Posterior vena cava (tissue), 2 donors: ENCODE measurements around the gene VSTM1. TPM values are rescaled to one million over a fixed set of nuclear protein-coding genes. Genes with fewer than 3 reads are reported as not detected.
A peak's percentile ranks its signal among the peaks of the same experiment; 100 is the strongest.
"Not testable (repeated sequence)": the region's sequence is repeated elsewhere in the genome, so short reads cannot be mapped to it uniquely, and the experiment has no call there.

ENCODE experiments used
- DNase-seq: peaks from one replicate; pipeline ENCODE4 v3.0.0-alpha.2; 2020; ENCODE audit warnings: low spot score
- intact Hi-C, 2 donors: fragments of 100-400 bp; cut with DNase I; formaldehyde crosslinking; loops; one replicate each; pipeline versions ENCODE4 v1.14.1 to v1.14.2; 2022 to 2023
- total RNA-seq, 2 donors: library from RNA; stranded (reverse); fragmentation: NEBNext Ultra II Directional; extraction: Animal tissue kit (Norgen Biotek cat#: 25700); gene quantifications; one replicate each; pipeline ENCODE4 v1.2.1, GENCODE V29; 2021
- donor health status: DM: yes; HTN: yes; CAD: no.
- donor health status: DM: yes; HTN: yes; CAD: no.

The VSTM1 gene
- total RNA-seq, 2 donors from 2014 or later: 0.60 TPM; not detected in 1

DNA sequence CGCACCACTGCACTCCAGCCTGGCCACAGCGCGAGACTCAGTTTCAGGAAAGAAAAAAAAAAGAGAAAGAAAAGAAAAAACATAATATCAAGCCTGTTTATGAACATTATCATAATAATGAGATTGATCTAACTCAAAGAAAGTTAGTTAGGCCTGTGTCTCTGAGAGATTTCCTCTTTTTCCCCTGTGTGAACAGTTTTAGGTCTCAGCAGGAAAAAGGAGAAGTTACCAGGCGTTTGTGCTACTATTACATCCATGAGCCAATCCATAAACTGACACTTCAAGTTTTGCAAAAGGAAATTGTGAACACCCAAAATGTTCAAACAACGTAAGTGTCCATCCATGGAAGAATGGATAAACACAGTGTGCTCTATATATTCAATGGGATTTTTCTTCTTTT, 13.6 kb upstream of the VSTM1 start:
- no peak for DNase-seq
- intact Hi-C loops: no loop called here

DNA sequence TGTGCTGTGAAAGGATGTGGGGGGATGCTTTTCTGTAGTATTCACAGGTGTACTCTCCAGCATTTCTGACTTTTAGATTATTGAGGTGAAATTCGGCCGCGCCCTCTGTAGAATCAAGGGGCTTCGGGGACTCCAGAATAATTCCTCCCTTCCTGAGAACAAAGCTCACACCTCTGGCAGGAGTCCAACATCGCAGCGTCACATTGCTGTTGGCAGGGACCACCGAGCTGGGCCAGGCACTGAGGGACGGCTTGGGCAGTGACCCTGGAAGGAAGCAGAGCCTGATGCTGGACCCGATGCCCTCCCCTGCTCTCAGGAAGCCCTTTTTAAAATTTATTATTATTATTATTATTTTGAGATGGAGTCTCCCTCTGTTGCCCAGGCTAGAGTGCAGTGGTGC, 11.2 kb upstream of the VSTM1 start:
- intact Hi-C loops: no loop called here

DNA sequence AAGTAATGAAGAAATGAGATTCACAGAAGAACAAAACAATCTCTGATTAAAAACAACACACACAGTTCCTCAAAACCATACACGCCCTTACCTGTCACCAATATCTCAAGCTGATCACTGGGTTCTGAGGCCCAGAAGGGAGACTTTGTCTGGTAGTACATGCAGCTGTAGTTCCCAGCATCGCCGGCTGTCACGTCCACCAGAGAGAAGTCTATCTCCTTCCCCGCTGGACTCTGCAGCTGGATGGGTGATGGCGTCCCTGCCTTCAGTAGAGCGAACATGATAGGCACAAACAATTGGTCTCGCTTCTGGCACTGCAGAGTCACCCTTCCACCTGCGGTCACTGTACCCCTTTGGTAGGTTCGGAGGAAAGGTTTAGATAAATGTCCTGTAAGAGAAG, 10.1 kb upstream of the VSTM1 start:
- intact Hi-C loops: no loop called here
- DNase-seq: no peak

More for the DNA sequence above, 11.2 kb upstream of the VSTM1 start:
- DNase-seq: no peak

- intact Hi-C loops: no loop called here
- DNase-seq: no peak
Measured at GRCh38 chr19:54069470-54069869, 5.8 kb upstream of the VSTM1 start.

GRCh38 chr19:54062643-54063042, 1.1 kb downstream of the VSTM1 start:
- DNase-seq: no peak
- intact Hi-C loops: no loop called here

- DNase-seq: no peak
- intact Hi-C loops: no loop called here
Measured at GRCh38 chr19:54047616-54048015, 16.1 kb downstream of the VSTM1 start.

DNA sequence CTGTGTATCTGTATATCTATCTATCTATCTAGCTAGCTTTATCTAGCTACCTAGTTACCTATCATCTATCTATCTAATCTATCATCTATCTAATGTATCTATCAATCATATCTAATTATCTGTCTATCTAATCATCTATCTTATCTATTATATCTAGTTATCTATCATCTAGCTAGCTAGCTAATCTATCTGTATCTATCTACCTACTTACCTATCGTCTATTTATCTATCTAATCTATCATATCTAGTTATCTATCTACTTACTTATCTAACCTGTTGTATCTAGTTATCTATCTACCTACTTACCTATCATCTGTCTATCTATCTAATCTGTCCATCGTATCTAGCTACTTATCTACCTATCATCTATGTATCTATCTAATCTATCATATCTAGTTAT, 17.9 kb downstream of the VSTM1 start:
- no peak for DNase-seq
- intact Hi-C loops: no loop called here

GRCh38 chr19:54042989-54043388, 20.7 kb downstream of the VSTM1 start:
- DNase-seq: no peak
- intact Hi-C loops: no loop called here

- intact Hi-C loops: no loop called here
- DNase-seq: no peak
Measured at GRCh38 chr19:54041969-54042606, 21.6 kb downstream of the VSTM1 start.

DNA sequence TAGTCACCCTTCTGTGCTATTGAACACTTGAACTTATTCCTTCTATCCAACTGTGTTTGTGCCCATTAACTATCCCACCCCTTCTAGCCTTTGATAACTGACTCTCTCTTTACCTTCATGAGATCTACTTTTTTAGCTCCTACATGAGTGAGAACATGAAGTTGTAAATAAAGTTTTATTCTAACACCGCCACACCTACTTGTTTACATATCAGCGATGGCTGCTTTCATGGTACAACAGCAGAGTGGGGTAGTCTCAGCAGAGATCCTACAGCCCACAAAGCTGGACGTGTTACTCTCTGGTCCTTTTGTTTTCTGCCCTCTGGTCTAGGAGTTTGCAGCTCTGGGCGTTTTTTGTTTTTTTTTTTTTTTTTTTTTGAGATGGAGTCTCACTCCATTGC, 23.7 kb downstream of the VSTM1 start:
- intact Hi-C loops: no loop called here
- DNase-seq: no peak

DNA sequence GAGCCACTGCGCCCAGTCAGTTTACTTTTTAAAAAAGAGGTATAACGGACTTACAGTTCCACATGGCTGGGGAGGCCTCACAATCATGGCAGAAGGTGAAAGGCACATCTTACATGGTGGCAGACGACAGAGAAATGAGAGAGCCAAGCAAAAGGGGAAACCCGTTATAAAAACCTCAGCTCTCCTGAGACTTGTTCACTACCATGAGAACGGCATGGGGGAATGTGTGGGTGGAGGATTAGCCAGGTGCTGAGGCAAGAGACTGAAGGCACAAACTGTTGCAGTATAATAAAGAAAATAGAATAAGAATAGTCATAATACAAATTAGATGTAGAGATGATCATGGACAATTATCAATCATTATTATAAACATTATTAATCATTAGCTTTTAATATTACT, 27.2 kb downstream of the VSTM1 start:
- DNase-seq: peak; percentile 29
- intact Hi-C loops: not testable (repeated sequence)

- intact Hi-C loops: no loop called here
Measured at GRCh38 chr19:54035215-54036178, 28.2 kb downstream of the VSTM1 start.

GRCh38 chr19:54030895-54031586, 32.7 kb downstream of the VSTM1 start:
- no peak for DNase-seq
- intact Hi-C loops: no loop called here

More at GRCh38 chr19:54035215-54036178, 28.2 kb downstream of the VSTM1 start:
- DNase-seq: no peak

DNA sequence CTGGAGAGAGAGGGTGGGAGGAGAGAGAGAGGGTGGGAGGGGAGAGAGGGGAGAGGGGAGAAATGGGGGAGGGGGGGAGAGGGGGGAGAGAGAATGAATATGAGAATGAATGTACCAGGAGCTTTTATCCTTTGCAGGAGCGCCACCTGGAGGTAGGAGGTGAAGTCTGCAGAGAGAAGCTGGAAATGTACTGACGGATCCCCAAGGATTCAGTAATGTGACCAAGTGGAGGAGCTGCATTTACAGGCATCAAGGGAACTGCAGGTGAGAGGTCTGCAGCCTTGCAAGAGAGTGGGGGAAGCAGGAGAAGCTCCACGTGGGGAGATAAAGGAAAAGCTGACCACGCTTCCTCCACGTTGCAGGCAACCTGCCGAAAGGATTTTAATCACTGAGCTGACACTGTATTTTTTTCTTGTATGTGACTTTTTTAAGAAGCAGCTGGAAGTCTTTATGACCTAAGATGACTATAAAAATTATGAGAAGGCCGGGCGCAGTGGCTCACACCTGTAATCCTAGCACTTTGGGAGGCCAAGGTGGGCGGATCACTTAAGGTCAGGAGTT, 33.7 kb downstream of the VSTM1 start:
- DNase-seq: peak; percentile 84
- intact Hi-C loops: loop anchor here (5.0 to 10.0 kb wide), 2 partner anchors 63 to 235 kb away; no protein-coding TSS in a partner anchor

DNA sequence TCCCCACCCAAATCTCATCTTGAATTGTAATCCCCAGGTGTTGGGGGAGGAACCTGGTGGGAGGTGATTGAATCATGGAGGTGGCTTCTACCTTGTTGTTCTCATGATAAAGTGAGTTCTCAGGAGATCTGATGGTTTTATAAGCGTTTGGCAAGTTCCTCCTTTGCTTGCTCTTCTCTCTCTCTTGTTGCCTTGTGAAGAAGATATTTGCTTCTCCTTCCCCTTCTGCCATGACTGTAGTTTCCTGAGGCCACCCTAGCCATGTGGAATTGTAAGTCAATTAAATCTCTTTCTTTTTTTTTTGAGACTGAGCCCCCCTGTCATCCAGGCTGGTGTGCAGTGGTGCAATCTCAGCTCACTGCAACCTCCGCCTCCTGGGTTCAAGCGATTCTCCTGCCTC, 34.4 kb downstream of the VSTM1 start:
- no peak for DNase-seq
- intact Hi-C loops: loop anchor here (5.0 to 10.0 kb wide), 2 partner anchors 62 to 234 kb away; no protein-coding TSS in a partner anchor

DNA sequence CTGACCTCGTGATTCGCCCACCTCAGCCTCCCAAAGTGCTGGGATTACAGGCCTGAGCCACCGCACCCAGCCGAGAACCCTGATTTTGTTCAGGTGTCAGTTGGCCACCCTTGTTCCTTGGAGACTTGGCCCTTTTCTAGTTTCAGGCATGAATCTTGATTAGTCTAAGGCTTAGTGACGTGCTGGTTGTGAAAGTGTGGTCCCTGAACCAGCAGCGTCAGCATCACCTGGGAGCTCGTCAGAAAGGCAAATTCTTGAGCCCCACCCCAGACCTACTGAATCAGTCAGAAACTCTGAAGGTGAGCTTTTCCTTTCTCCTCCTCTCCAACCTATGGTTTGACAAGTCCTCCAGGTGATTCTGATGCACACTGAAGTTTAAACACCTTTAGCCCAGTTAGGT, 37.0 kb downstream of the VSTM1 start:
- intact Hi-C loops: loop anchor here (2.0 to 10.0 kb wide), 3 partner anchors 59 to 232 kb away; no protein-coding TSS in a partner anchor
- peak; percentile 16 for DNase-seq

- DNase-seq: no peak
- intact Hi-C loops: loop anchor here (5.0 to 10.0 kb wide), 2 partner anchors 57 to 230 kb away; no protein-coding TSS in a partner anchor
Measured at GRCh38 chr19:54024660-54025059, 39.0 kb downstream of the VSTM1 start.

DNA sequence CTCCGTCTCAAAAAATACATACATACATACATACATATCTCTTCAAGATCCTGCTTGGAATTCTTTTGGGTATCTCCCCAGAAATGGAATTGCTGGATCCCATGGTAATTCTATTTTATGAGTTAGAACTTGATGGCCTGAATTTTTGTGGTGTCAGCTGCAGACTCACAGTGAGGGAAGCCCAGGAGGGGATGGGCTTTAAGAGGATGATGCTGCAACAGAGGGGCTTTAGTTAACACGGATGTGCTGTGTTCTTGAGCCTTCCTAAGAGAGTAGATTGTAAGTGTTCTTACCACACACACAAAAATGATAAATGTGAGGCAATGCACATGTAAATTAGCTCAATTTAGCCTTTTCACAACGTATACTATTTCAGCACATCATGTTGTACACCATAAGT, 40.5 kb downstream of the VSTM1 start:
- intact Hi-C loops: loop anchor here in 1 of 2 donors (10.0 kb wide), 1 partner anchor 228 kb away; no protein-coding TSS in a partner anchor
- DNase-seq: no peak

GRCh38 chr19:54021932-54022331, 41.8 kb downstream of the VSTM1 start:
- intact Hi-C loops: loop anchor here in 1 of 2 donors (10.0 kb wide), 1 partner anchor 227 kb away; no protein-coding TSS in a partner anchor
- DNase-seq: no peak
